ENCODE data around the gene JPH3. TPM values are rescaled to one million over a fixed set of nuclear protein-coding genes. Genes with fewer than 3 reads are reported as not detected.

The JPH3 gene
- total RNA-seq, 1 donor from 2014 or later, result 0.29 TPM

- Histone ChIP-seq H3K36me3 (peaks cover 21% of the 10 kb centered on the region), H3K4me3 (no peak overlapping the region), H3K4me1 (no peaks in the 10 kb centered on the region), H3K9me3 (no peaks in the 10 kb centered on the region), H3K27ac (no peak overlapping the region), H3K27me3 (no peaks in the 10 kb centered on the region)
- TF ChIP-seq, protein P1, sequence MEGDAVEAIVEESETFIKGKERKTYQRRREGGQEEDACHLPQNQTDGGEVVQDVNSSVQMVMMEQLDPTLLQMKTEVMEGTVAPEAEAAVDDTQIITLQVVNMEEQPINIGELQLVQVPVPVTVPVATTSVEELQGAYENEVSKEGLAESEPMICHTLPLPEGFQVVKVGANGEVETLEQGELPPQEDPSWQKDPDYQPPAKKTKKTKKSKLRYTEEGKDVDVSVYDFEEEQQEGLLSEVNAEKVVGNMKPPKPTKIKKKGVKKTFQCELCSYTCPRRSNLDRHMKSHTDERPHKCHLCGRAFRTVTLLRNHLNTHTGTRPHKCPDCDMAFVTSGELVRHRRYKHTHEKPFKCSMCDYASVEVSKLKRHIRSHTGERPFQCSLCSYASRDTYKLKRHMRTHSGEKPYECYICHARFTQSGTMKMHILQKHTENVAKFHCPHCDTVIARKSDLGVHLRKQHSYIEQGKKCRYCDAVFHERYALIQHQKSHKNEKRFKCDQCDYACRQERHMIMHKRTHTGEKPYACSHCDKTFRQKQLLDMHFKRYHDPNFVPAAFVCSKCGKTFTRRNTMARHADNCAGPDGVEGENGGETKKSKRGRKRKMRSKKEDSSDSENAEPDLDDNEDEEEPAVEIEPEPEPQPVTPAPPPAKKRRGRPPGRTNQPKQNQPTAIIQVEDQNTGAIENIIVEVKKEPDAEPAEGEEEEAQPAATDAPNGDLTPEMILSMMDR (IDR thresholded peaks at IDR 0.05), result no peak
- ATAC-seq, result peak; percentile 23
- intact Hi-C loops (cut with DNase I), result no loop called here
- no peak for DNase-seq
These were observed 133.7 kb downstream of the JPH3 start for GRCh38 chr16:87736008-87736382.

GRCh38 chr16:87739801-87740200, 137.5 kb downstream of the JPH3 start:
- Histone ChIP-seq H3K4me1 (no peaks in the 10 kb centered on the region), H3K9me3 (no peaks in the 10 kb centered on the region), H3K4me3 (no peak overlapping the region), H3K27me3 (no peaks in the 10 kb centered on the region), H3K36me3 (peaks cover 39% of the 10 kb centered on the region), H3K27ac (no peak overlapping the region)
- TF ChIP-seq, protein P1 (IDR thresholded peaks at IDR 0.05), result no peak
- intact Hi-C loops (cut with DNase I), result no loop called here
- DNase-seq (no peak), ATAC-seq (no peak)

DNA sequence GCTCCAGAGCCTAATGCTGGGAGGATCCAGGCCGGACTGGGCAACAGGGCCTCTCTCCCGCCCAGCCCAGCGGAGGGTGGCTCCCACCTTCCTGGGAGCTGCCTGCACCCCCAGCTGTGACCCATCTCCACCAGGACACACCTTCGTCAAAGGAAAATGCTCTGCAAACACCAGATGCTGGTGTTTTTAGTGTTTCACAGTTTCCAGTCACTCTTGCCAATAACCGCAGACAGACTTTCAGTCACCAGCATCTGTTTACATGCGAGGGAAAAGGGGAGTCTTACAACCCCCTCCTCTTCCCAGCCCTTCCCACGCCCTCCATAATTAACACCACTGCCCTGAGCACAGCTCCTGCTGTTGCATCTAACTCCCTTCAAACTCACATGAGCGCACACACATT, 138.1 kb downstream of the JPH3 start:
- H3K27me3 ChIP-seq, result no peaks in the 10 kb centered on the region
- no peak for DNase-seq
- TF ChIP-seq, protein P1 (IDR thresholded peaks at IDR 0.05), result no peak
- intact Hi-C loops (cut with DNase I), result no loop called here
- H3K9me3 ChIP-seq, result no peaks in the 10 kb centered on the region
- H3K4me3 ChIP-seq, result no peak overlapping the region
- no peak for ATAC-seq
- H3K4me1 ChIP-seq, result no peaks in the 10 kb centered on the region
- H3K27ac ChIP-seq, result no peak overlapping the region
- peaks cover 46% of the 10 kb centered on the region for H3K36me3 ChIP-seq

- no peak for ATAC-seq
- no peaks in the 10 kb centered on the region for H3K9me3 ChIP-seq
- DNase-seq, result no peak
- no peak overlapping the region for H3K4me3 ChIP-seq
- no peaks in the 10 kb centered on the region for H3K27me3 ChIP-seq
- H3K36me3 ChIP-seq, result peaks cover 46% of the 10 kb centered on the region
- H3K4me1 ChIP-seq, result no peaks in the 10 kb centered on the region
- TF ChIP-seq, protein P1 (IDR thresholded peaks at IDR 0.05), result no peak
- intact Hi-C loops (cut with DNase I), result no loop called here
- no peak overlapping the region for H3K27ac ChIP-seq
These were observed 138.7 kb downstream of the JPH3 start for GRCh38 chr16:87740909-87741424.

- DNase-seq (no peak), ATAC-seq (no peak)
- Histone ChIP-seq H3K9me3 (no peaks in the 10 kb centered on the region), H3K36me3 (peaks cover 47% of the 10 kb centered on the region), H3K4me1 (no peaks in the 10 kb centered on the region), H3K27me3 (no peaks in the 10 kb centered on the region), H3K27ac (no peak overlapping the region), H3K4me3 (no peak overlapping the region)
- TF ChIP-seq, protein P1 (IDR thresholded peaks at IDR 0.05), result no peak
- intact Hi-C loops (cut with DNase I), result no loop called here
These were observed 139.6 kb downstream of the JPH3 start for GRCh38 chr16:87741700-87742415.
